HG03097 (cell line): Measurements from ENCODE around the gene TNFSF13.

Source experiments
- ATAC-seq: cut with Tn5 transposase; IDR thresholded peaks from one replicate; pipeline ENCODE4 v1.9.1; 2021; ENCODE audit not compliant: unreplicated experiment, low FRiP score

TNFSF13 gene

GRCh38 chr17:7573324-7574080 is 15.0 kb downstream of the TNFSF13 start:
- ATAC-seq, result no peak

- ATAC-seq, result no peak
Measured at GRCh38 chr17:7574176-7574953, 15.8 kb downstream of the TNFSF13 start.

GRCh38 chr17:7575481-7575883 is 16.9 kb downstream of the TNFSF13 start:
- no peak for ATAC-seq

GRCh38 chr17:7575959-7576358 is 17.4 kb downstream of the TNFSF13 start:
- no peak for ATAC-seq

GRCh38 chr17:7576432-7576937 is 17.9 kb downstream of the TNFSF13 start:
- no peak for ATAC-seq

- no peak for ATAC-seq
Measured at GRCh38 chr17:7577327-7578199, 19.0 kb downstream of the TNFSF13 start.

DNA sequence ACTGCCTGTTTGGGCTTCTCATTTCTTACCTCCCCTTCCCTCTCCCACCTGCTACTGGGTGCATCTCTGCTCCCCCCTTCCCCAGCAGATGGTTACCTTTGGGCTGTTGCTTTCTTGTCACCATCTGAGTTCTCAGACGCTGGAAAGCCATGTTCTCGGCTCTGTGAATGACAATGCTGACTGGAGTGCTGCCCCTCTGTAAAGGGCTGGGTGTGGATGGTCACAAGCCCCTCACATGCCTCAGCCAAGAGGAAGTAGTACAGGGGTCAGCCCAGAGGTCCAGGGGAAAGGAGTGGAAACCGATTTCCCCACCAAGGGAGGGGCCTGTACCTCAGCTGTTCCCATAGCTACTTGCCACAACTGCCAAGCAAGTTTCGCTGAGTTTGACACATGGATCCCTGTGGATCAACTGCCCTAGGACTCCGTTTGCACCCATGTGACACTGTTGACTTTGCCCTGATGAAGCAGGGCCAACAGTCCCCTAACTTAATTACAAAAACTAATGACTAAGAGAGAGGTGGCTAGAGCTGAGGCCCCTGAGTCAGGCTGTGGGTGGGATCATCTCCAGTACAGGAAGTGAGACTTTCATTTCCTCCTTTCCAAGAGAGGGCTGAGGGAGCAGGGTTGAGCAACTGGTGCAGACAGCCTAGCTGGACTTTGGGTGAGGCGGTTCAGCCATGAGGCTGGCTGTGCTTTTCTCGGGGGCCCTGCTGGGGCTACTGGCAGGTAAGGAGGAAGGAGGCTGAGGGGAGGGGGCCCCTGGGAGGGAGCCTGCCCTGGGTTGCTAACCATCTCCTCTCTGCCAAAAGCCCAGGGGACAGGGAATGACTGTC is 20.7 kb downstream of the TNFSF13 start, which contains the start of gene CD68:
CD68 (plus strand) TSS at position 638 of the 833 bp plus-strand sequence; CDS start at position 678, 40 bp downstream.
- peak; percentile 43 for ATAC-seq

DNA sequence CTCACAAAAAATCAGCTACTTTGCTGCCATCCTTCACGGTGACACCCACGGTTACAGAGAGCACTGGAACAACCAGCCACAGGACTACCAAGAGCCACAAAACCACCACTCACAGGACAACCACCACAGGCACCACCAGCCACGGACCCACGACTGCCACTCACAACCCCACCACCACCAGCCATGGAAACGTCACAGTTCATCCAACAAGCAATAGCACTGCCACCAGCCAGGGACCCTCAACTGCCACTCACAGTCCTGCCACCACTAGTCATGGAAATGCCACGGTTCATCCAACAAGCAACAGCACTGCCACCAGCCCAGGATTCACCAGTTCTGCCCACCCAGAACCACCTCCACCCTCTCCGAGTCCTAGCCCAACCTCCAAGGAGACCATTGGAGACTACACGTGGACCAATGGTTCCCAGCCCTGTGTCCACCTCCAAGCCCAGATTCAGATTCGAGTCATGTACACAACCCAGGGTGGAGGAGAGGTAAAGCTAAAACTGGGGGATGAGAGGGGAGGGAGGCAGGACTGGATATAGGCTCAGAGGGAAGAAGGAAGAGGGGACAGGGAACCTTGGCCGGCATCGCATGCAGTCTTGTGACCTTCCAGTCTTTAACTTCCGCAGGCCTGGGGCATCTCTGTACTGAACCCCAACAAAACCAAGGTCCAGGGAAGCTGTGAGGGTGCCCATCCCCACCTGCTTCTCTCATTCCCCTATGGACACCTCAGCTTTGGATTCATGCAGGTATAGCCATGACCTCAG is 21.5 kb downstream of the TNFSF13 start:
- no peak for ATAC-seq

- no peak for ATAC-seq
Measured at GRCh38 chr17:7580604-7581575, 22.3 kb downstream of the TNFSF13 start.

DNA sequence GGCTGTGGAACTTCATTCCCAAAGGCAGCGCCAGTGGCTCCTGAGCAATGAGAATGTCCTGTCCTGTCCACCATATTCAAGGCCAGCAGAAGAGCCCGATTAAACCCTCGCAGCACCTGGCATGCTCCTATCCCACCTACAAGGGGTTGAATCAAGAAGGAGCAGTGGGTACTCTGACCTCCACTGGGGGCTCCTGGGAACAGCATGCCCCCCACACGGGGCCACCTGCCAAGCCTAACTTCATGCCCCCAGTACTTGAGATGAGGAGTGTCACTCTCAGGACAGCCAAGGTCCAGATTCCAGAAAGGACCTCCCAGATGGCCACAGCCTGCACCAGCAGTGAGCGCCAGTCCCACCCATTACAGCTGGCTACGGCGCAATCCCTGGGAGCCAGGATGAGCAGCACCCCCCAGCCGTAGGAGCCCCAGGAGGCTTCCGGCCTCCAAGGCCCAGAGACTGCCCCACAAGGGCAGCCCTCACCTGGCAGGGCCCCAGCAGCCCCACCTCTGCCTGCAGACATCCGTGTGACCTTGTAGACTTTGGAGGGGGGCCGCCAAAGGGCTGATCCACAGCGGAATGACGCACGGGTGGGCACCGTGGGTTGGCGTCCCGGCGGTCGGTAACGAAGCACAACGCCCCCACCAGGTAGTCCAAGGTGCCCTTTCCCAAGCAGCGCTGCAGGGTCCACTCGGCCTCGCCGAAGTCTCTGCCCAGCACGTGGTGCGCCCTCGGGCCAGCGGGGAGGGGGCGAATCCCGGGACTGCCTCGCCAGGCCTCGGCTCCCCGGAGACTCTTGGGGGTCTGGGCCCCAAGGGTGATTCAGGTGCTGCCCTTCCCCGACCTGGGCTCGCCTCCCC is 24.1 kb downstream of the TNFSF13 start:
- no peak for ATAC-seq

- peak; percentile 61 for ATAC-seq
Measured at GRCh38 chr17:7583253-7584109, 24.9 kb downstream of the TNFSF13 start, which contains the start of gene MPDU1. Gene MPDU1 (plus strand): TSS chr17:7583852. CDS start chr17:7583863, 11 bp downstream.

- ATAC-seq, result no peak
Measured at GRCh38 chr17:7586673-7587419, 28.3 kb downstream of the TNFSF13 start.

- no peak for ATAC-seq
Measured at GRCh38 chr17:7587420-7588151, 29.0 kb downstream of the TNFSF13 start.

DNA sequence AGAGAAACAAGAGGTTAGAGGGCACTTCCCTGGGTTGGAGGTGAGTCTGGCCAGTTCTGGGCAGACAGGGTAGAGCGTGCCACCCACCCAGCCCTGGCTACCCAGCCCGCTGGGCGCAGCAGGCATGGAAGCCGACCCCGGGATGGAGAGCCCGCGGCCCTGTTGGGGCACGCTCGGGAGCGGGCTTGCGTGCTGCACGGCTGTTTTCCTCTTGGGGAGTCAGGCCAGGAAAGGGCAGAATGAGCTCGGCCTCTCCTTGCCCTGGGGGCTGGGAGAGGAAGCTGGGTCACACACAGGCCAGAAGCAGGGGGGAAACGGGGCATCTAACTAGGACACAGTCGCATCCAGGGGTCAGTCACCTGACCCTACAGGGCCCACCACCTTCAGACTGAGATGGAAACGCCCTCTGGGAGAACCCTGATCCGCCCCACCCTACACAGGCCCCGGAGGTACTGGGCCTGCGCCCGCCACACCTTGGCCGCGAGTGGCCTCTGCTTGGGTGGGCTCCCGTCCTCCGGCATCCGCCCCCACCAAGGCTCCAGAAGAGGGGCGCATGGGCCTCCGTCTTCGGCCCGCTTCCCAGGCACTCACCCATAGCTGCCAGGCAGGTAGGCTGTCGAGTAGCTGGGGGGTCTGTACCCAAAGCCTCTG is 30.1 kb downstream of the TNFSF13 start:
- ATAC-seq, result no peak
